Trophoblast cell (in vitro differentiated cells and primary cell): ENCODE results near the gene LATS1.

ENCODE experiments used
- DNase-seq, 2 donors: peaks; one replicate each; pipeline ENCODE4 v3.0.0-alpha.2; 2016
- H2AFZ ChIP-seq: 2 replicates; pipeline ENCODE4 v1.6.1; 2013; ENCODE audit warnings: low read length, moderate library complexity, mild to moderate bottlenecking; ENCODE audit not compliant: insufficient read depth, poor library complexity
- H2AK5ac ChIP-seq: 2 replicates; pipeline ENCODE4 v1.6.1; 2013; ENCODE audit warnings: mild to moderate bottlenecking, low read length
- H2BK120ac ChIP-seq: 2 replicates; pipeline ENCODE4 v1.6.1; 2013; ENCODE audit warnings: low read length, mild to moderate bottlenecking, moderate library complexity; ENCODE audit not compliant: insufficient read depth, poor library complexity
- H2BK12ac ChIP-seq: 2 replicates; pipeline ENCODE4 v1.6.1; 2013; ENCODE audit warnings: mild to moderate bottlenecking, low read length, moderate library complexity
- H2BK5ac ChIP-seq: 2 replicates; pipeline ENCODE4 v1.6.1; 2013; ENCODE audit warnings: low read length, low read depth, moderate library complexity, mild to moderate bottlenecking; ENCODE audit not compliant: poor library complexity
- H3K14ac ChIP-seq: 2 replicates; pipeline ENCODE4 v1.6.1; 2013; ENCODE audit warnings: mild to moderate bottlenecking, low read length
- H3K18ac ChIP-seq: 2 replicates; pipeline ENCODE4 v1.6.1; 2013; ENCODE audit warnings: mild to moderate bottlenecking, low read length
- H3K23ac ChIP-seq: 2 replicates; pipeline ENCODE4 v1.6.1; 2013; ENCODE audit warnings: low read length
- H3K27ac ChIP-seq: 2 replicates; pipeline ENCODE4 v1.5.1; 2013; ENCODE audit warnings: low read depth, mild to moderate bottlenecking, inconsistent platforms, low read length, moderate library complexity
- H3K27me3 ChIP-seq: 2 replicates; pipeline ENCODE4 v1.6.1; 2013; ENCODE audit warnings: inconsistent platforms, mild to moderate bottlenecking, low read length, moderate library complexity; ENCODE audit not compliant: insufficient read depth
- H3K36me3 ChIP-seq, 2 experiments: 1 replicate in 1 of 2; 2 replicates in 1 of 2; pipeline ENCODE4 v1.6.1; 2013; ENCODE audit warnings: low read length in 2 of 2, mild to moderate bottlenecking in 2 of 2, moderate library complexity in 1 of 2; ENCODE audit not compliant: insufficient read depth in 2 of 2, control insufficient read depth in 1 of 2
- H3K4ac ChIP-seq: 2 replicates; pipeline ENCODE4 v1.6.1; 2013; ENCODE audit warnings: low read depth, mild to moderate bottlenecking, low read length, moderate library complexity
- H3K4me1 ChIP-seq, 2 experiments: 1 replicate in 1 of 2; 2 replicates in 1 of 2; pipeline ENCODE4 v1.6.1; 2013; ENCODE audit warnings: low read length in 2 of 2, mild to moderate bottlenecking in 2 of 2, moderate library complexity in 1 of 2; ENCODE audit not compliant: insufficient read depth in 2 of 2, control insufficient read depth in 1 of 2
- H3K4me2 ChIP-seq: 2 replicates; pipeline ENCODE4 v1.6.1; 2013; ENCODE audit warnings: inconsistent platforms, mild to moderate bottlenecking, low read length, moderate library complexity
- H3K4me3 ChIP-seq: 2 replicates; pipeline ENCODE4 v1.5.1; 2013; ENCODE audit warnings: mild to moderate bottlenecking, low read depth, low read length, inconsistent platforms
- H3K79me1 ChIP-seq: one replicate; pipeline ENCODE4 v1.6.1; 2013; ENCODE audit warnings: low read length
- H3K79me2 ChIP-seq: 2 replicates; pipeline ENCODE4 v1.6.1; 2013; ENCODE audit warnings: low read length, mild to moderate bottlenecking; ENCODE audit not compliant: control insufficient read depth, insufficient read depth, poor library complexity
- H3K9ac ChIP-seq: 2 replicates; pipeline ENCODE4 v1.6.1; 2013; ENCODE audit warnings: mild to moderate bottlenecking, low read length
- H3K9me3 ChIP-seq: 2 replicates; pipeline ENCODE4 v1.6.1; 2013; ENCODE audit warnings: low read depth, mild to moderate bottlenecking, control low read depth, inconsistent platforms, low read length; ENCODE audit not compliant: insufficient read depth
- H4K12ac ChIP-seq: 2 replicates; pipeline ENCODE4 v1.6.1; 2013; ENCODE audit warnings: low read depth, mild to moderate bottlenecking, low read length, moderate library complexity
- H4K8ac ChIP-seq: 2 replicates; pipeline ENCODE4 v1.6.1; 2013; ENCODE audit warnings: low read depth, mild to moderate bottlenecking, low read length, moderate library complexity
- H4K91ac ChIP-seq: one replicate; pipeline ENCODE4 v1.6.1; 2013; ENCODE audit warnings: low read depth, mild to moderate bottlenecking, low read length, moderate library complexity
- WGBS: extraction: QIAGEN DNeasy Blood & Tissue Kit; methylation state at CpG from one replicate; pipeline ENCODE4 v1.1.7; 2013; ENCODE audit warnings: missing lambda C conversion rate; ENCODE audit not compliant: insufficient read length, insufficient coverage; ENCODE audit errors: extremely low coverage; 5-methylcytosine and 5-hydroxymethylcytosine counted together

Gene LATS1

DNA sequence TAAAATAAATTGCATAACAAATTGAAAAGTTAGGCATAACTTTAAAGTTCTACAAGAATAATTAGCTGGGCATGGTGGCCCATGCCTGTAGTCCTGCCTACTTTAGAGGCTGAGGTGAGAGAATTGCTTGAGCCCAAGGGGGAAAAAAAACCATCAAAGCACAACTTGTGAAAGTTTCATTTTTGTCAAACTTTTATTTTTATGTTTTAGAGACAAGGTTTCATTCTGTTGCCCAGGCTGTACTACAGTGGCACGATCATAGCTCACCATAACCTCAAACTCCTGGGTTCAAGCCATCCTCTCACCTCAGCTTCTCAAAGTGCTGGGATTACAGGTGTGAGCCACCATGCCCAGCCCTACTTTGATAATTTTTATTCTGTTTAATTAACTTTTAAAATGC is 83.6 kb downstream of the LATS1 start:
- H3K18ac ChIP-seq: no peak overlapping the region
- H4K8ac ChIP-seq: no peak overlapping the region
- H3K23ac ChIP-seq: no peak overlapping the region
- H3K9ac ChIP-seq: no peak overlapping the region
- no peaks in the 10 kb centered on the region for H3K27me3 ChIP-seq
- H3K27ac ChIP-seq: no peak overlapping the region
- no peak overlapping the region for H3K4me3 ChIP-seq
- H3K4me1 ChIP-seq: no peaks in the 10 kb centered on the region
- no peak overlapping the region for H4K12ac ChIP-seq
- no peak overlapping the region for H3K14ac ChIP-seq
- no peak overlapping the region for H3K4ac ChIP-seq
- no peaks in the 10 kb centered on the region for H3K9me3 ChIP-seq
- WGBS: no CpG with 5 or more reads among the region's 1 CpG
- H2AK5ac ChIP-seq: no peak overlapping the region
- H3K4me2 ChIP-seq: no peak overlapping the region
- H2BK5ac ChIP-seq: no peak overlapping the region
- no peak overlapping the region for H2BK12ac ChIP-seq
- no peak overlapping the region for H4K91ac ChIP-seq
- no peak for DNase-seq
- no peak overlapping the region for H2AFZ ChIP-seq
- no peaks in the 10 kb centered on the region for H3K79me1 ChIP-seq
- H2BK120ac ChIP-seq: no peak overlapping the region
- peaks cover 2 to 4% of the 10 kb centered on the region in 2 experiments for H3K36me3 ChIP-seq
- H3K79me2 ChIP-seq: no peaks in the 10 kb centered on the region

DNA sequence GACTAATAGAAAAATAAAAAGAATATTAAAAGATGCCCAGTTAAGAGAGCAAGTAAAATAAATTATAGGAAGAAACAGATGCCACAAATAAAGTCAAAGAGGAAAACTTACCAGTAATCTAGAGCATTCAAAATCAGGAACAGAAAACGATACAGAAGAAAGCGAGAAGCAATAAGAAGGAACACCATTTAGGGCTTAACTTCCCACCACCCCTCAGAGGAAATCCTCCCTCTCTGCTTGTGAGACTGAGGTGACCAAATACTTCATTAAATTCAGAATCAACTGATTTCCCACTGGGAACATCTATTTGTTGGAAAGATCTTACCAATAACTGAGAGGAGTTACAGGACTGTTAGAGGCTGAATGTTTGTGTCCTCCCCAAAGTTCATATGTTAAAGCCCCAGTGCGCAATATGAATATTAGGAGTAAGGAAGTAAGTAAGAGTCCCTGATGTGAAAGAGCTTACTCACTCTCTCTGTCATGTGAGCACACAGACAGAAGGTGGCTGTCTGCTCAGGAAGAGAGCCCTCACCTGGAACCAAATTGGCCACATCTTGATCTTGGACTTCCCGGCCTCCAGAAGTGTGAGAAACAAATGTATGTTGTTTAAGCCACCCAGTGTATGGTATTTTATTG is 88.9 kb downstream of the LATS1 start:
- Histone ChIP-seq H2BK120ac (no peak overlapping the region), H3K23ac (no peak overlapping the region), H3K9ac (no peak overlapping the region), H3K4me3 (no peak overlapping the region), H2BK5ac (no peak overlapping the region), H2AK5ac (no peak overlapping the region), H2BK12ac (no peak overlapping the region), H3K79me2 (no peaks in the 10 kb centered on the region), H3K27ac (no peak overlapping the region), H3K14ac (no peak overlapping the region), H3K4ac (no peak overlapping the region), H3K27me3 (no peaks in the 10 kb centered on the region), H4K8ac (no peak overlapping the region), H3K4me1 (no peaks in the 10 kb centered on the region), H3K36me3 (peaks cover 2% of the 10 kb centered on the region in 2 experiments), H3K18ac (no peak overlapping the region), H3K4me2 (no peak overlapping the region), H4K12ac (no peak overlapping the region), H3K9me3 (no peaks in the 10 kb centered on the region), H3K79me1 (no peaks in the 10 kb centered on the region), H2AFZ (no peak overlapping the region), H4K91ac (no peak overlapping the region)
- no CpG with 5 or more reads among the region's 4 CpGs for WGBS
- no peak for DNase-seq

DNA sequence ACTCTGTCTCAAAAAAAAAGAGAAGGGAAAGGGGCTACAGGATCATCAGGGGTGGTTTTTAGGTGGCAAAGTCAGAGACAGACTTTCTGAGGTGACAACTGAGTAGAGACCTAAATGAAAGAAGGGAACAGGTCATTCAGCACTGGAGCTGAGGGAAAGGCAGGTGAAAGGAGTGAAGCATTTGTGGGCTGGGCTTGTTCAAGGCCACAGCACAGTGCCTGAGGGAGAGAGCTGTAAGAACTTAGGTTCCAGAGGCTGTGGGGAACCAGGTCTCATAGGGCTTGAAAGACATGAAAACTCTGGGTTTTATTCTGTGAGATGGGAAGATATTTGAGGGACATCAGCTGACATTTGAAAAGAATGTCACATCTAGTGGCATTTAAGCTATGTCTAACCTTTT is 90.2 kb downstream of the LATS1 start:
- Histone ChIP-seq H3K79me1 (no peaks in the 10 kb centered on the region), H4K91ac (no peak overlapping the region), H3K36me3 (peaks cover 0 to 4% of the 10 kb centered on the region in 2 experiments), H3K4me2 (no peak overlapping the region), H3K79me2 (no peaks in the 10 kb centered on the region), H2BK5ac (no peak overlapping the region), H3K14ac (no peak overlapping the region), H3K18ac (no peak overlapping the region), H2BK120ac (no peak overlapping the region), H2AFZ (no peak overlapping the region), H2BK12ac (no peak overlapping the region), H3K23ac (peak overlapping the region; percentile 3), H3K4ac (no peak overlapping the region), H3K27me3 (no peaks in the 10 kb centered on the region), H3K4me3 (no peak overlapping the region), H3K9me3 (no peaks in the 10 kb centered on the region), H3K9ac (no peak overlapping the region), H3K27ac (no peak overlapping the region), H2AK5ac (no peak overlapping the region), H4K12ac (no peak overlapping the region), H4K8ac (no peak overlapping the region), H3K4me1 (no peaks in the 10 kb centered on the region)
- DNase-seq: peak; percentile 48 to 59

DNA sequence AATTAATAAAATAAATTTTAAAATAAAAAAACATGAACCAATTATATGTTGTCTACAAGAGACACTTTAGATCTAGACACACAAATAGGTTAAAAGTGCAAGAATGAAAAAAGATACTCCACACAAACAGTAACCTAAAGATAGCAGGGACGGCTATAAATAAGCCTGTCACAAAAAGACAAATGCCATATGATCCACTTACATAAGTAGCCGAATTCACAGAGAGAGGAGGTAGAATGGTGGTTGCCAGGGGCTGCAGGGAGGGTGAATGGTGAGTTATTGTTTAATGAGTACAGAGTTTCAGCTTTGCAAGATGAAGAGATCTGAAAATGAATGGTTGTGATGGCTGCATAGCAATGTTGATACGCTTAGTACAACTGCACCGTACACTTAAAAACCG is 102.1 kb downstream of the LATS1 start:
- Histone ChIP-seq H2BK120ac (no peak overlapping the region), H2AK5ac (no peak overlapping the region)

More for the DNA sequence above, 102.1 kb downstream of the LATS1 start:
- Histone ChIP-seq H2AFZ (no peak overlapping the region), H3K79me2 (no peaks in the 10 kb centered on the region), H3K4me2 (no peak overlapping the region), H3K79me1 (no peaks in the 10 kb centered on the region), H3K9me3 (no peaks in the 10 kb centered on the region), H3K27me3 (no peaks in the 10 kb centered on the region), H2BK5ac (no peak overlapping the region), H3K23ac (no peak overlapping the region), H3K4me1 (no peaks in the 10 kb centered on the region), H2BK12ac (no peak overlapping the region), H4K12ac (no peak overlapping the region), H4K8ac (no peak overlapping the region), H3K36me3 (peaks cover 0 to 1% of the 10 kb centered on the region in 2 experiments), H3K9ac (no peak overlapping the region), H3K4me3 (no peak overlapping the region), H3K27ac (no peak overlapping the region), H3K14ac (no peak overlapping the region), H4K91ac (no peak overlapping the region), H3K4ac (no peak overlapping the region), H3K18ac (no peak overlapping the region)
- no CpG with 5 or more reads among the region's 5 CpGs for WGBS
- DNase-seq: no peak
